HG02852 (cell line): ENCODE data around the gene TMED10.
"Not testable (repeated sequence)": the region's sequence is repeated elsewhere in the genome, so short reads cannot be mapped to it uniquely, and the experiment has no call there.

Experiments used
- ATAC-seq: cut with Tn5 transposase; IDR thresholded peaks from one replicate; pipeline ENCODE4 v1.9.1; 2021; ENCODE audit warnings: mild to moderate bottlenecking, moderate library complexity; ENCODE audit not compliant: unreplicated experiment

The TMED10 gene

DNA sequence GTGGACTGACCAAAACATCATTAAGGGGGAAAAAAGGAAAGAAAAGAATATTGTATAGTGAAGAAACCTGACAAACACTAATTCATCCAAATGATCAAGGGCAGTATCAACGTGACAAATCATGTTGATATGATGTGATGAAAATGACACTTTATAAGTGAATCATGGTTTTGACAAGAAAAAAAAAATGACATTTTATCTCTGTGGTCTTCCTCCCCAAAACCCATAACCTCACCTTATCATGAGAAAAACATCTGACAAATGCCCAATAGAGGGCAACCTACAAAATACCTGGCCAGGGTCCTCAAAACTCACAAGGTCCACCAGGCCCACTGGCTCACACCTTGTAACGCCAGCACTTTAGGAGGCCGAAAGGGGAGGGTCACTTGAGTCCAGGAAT is 13.8 kb downstream of the TMED10 start:
- no peak for ATAC-seq

DNA sequence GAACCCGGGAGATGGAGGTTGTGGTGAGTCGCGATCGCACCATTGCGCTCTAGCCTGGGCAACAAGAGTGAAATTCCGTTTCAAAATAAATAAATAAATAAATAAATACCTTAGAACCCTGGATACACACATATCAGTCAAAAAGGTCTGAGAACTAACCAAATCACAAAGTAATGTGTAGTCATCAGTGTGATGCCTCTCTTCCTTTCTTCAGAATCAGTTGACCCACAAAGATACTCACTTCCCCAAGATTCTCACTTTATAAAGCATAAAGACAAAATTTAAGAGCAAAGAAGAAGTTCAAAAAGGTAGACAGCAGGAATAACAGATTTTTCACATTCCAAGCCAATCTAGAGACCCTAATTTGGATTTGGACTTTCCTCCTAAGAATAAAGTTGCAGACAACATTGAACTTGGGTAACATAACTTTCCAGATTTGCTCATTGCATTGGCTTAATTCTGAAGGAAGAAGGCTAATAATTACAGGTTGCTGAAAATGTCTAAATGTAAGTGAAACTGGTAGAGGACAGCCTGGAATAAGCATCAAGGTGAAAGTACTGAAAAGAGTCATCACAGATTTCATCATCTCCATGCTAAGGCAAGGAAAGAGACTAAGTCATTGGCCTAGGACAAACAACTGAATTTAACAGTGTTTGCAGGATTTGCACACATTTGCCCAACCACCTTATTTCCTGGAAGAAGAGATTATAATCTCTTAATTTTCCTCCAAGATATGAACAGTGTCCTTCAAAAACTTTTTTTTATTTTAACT is 17.4 kb downstream of the TMED10 start:
- no peak for ATAC-seq

DNA sequence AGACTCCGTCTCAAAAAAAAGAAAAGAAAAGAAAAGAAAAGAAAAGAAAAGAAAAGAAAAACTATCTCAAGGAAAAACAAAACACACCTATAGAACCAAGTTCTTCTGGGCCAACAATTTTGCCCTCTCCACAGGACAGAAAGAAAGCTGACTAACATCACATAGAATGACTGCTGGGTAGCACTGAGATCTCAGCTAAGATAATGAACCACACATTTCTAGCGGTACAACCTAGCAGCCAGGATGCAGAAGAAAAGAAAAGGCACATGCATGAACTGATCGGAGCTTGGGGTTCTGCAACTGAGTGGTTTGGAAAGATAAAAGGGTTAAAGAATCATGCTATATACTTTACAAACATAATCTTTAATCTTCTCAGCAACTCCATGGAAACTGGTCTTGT is 19.5 kb downstream of the TMED10 start:
- ATAC-seq: no peak

DNA sequence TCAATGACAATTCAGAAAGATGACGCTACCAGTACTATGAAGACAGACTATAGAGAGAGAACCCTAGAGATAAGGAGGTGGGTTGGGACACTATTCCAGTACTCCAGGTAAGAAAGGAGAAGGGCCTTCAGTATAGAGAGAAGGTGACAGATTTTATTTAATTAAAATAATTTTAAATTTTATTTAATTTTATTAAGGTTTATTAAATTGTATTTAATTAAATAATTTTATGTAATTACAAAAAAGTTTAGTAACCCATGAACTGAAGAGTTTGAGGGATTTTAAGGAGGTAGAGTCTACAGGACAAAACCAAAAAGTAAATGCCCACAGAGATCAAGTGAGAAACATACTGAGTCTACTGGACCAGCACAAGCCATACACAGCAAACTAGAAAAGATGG is 20.3 kb downstream of the TMED10 start:
- ATAC-seq: no peak

DNA sequence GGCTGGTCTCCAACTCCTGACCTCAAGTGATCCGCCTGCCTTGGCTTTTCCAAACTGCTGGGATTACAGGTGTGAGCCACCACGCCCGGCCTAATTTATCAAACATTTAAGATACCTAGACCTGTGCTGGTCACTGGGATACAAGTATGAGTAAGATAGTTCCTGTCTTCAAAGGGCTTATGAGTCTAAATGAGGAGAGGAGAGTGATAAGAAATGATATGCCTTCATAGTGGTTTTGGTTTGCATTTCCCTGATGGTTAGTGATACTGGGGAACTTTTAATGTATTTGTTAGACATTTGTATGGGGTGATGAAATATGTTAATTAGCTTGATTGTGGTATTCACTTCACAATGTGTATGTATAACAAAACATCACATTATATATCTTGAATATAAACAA is 21.2 kb downstream of the TMED10 start:
- ATAC-seq: no peak

DNA sequence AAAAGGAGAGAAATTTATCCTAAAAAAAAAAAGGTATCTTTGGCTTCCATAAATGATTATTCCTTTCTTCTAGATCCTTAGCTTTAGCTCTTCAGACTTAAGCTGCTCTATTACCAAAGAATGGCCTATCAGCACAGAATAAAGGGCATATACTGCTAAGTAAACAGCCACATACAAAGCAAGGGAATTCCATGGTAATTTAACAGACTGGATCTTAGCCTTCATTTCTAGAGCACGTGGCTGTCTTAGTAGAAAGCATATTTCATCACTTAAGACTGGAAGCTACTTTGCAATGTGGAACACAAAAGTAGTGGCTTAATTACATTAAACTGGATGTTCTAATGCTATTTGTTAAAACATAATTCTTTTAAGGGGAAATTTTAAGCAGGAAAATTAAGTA is 23.1 kb downstream of the TMED10 start:
- ATAC-seq: no peak

DNA sequence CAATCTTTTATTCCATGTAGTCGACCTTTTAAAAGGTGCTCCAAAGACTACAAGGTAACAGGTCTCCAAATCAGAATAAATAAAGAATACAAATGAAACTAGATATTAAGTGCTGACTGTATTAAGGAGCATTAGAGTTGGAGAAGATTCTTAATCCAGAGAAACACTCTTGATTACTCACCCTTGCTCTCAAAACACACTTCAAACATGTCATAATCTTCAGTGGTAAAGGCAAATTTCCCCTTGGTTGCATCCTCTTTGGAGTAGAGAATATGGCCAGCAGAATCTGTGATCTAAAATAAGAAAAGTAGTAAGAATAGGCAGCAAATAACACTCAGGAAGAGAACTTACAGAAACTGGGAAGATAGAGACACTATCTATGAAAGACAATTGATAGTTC is 24.6 kb downstream of the TMED10 start:
- no peak for ATAC-seq

DNA sequence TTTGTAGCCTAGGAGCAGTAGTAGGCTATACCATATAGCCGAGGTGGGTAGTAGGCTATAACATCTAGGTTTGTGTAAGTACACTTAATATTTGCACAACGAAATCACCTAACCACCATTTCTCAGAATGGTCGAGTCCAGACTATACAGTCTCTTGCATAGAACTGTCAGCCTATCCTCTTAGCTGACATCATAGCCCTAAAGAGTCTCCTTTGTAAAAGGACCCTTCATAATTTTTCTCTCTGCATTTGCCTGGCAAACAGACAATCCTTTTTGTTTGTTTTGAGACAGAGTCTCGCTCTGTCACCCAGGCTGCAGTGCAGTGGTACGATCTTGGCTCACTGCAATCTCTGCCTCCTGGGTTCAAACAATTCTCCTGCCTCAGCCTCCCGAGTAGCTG is 25.8 kb downstream of the TMED10 start:
- not testable (repeated sequence) for ATAC-seq

DNA sequence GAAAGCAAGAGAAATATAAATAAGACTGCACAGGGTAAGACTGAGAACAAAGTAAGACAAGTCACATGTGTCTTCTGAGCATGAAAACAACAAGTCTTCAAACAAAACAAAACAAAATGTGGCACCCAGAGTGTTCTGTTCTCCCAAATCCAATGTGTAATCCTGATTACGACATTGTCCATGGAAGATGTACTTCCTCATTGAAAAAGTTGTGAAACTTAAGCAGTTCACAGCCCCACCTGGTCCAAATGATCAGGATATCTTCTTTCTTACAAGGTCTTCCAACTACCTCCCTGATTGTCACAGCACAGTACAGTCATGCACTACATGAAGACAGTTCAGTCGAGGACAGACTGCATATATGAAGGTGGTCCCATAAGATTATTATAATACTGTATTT is 26.3 kb downstream of the TMED10 start:
- no peak for ATAC-seq

DNA sequence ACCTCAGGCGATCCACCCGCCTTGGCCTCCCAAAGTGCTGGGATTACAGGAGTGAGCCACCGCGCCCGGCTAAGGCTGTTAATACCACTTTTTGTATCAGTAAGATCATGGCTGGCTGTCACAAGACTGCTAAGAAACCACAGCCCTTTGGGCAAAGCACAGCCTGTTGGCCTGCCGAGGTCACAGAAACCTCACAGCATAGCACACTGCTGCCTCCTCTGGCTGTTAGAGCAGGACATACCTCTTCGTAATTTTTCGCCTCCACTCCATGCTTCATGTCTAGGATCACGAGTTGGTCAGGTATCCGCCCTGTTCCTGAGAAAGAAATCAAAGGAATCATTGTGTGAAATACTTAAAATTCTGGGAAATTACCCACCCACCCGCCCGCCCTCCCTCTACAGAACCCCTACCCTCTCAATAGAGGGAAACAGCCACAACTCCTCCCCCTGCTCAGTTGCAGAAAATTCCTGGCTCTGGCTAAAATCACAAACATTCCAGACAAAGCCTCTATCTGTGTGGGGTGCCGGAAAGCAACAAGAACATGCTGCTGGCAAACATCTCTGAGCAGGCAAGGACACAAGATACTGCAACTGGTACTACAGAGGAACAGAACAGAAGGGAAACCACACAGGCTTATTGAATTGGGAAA is 28.9 kb downstream of the TMED10 start:
- no peak for ATAC-seq

DNA sequence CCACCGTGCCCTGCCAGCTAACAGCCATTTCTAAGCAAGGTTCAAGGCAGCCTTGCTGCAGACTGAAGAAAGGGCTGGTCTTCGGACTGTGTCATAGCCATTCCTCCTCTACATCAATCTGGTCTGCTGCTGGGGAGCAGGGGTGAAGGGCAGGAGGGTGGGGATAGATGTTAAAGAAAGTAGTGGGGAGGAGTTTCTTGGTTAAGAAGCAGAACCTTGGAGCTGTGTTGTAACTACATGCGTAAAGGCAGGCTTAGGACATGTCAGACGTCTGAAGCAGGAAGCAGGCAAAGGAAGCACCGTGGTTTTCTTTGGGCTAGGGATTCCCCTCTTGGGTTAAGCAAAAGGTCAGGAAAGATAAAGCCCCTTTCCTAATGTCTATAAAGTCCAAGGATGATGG is 31.5 kb downstream of the TMED10 start:
- ATAC-seq: no peak

DNA sequence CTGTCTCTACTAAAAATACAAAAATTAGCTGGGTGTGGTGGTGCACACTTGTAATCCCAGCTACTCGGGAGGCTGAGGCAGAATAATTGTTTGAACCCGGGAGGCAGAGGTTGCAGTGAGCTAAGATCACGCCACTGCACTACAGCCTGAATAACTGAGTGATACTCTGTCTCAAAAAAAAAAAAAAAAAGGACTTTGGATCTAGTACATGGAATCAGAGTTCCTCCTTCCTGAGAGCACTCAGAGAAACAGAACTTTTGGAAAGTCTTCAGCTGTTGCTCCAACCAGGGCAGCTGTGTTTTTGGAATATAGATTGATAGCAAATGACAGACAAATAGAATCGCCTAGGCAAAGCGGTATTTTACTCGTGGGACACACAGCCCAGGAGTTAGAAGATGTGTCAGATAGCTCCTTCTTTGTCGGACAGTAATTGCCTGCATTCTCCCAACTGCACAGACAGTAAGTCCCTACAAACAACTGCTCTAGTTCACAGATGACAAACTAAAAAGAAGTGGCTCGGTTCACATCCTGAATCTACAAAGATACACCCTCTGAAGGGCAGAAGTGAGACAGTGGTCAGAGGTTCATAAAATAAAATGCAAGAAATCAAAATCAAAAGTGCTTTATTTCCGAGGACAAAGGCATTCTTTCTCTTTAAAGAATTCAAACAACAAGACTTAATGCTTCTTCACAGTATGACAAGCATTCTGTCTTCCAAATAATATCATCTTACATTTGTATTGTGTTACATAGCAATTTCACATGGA is 32.5 kb downstream of the TMED10 start:
- ATAC-seq: no peak

DNA sequence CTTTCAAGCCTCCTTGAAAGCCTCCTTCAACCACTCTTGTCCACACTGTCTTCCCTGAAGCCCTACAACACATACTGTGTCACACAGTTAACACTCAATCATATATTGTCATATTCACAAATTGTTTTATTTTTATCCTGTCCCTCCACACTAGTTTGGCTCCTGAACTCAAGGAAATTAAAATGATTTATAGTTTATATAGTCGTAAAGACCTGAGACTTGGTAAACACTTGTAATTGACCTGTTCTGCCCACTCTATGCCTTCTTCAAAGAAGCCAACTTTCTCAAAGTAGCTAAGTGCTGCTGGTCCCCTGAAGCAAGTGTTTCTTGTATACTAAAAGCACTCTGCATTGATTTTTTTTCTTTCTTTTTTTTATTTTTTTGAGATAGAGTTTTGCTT is 33.9 kb downstream of the TMED10 start:
- no peak for ATAC-seq

DNA sequence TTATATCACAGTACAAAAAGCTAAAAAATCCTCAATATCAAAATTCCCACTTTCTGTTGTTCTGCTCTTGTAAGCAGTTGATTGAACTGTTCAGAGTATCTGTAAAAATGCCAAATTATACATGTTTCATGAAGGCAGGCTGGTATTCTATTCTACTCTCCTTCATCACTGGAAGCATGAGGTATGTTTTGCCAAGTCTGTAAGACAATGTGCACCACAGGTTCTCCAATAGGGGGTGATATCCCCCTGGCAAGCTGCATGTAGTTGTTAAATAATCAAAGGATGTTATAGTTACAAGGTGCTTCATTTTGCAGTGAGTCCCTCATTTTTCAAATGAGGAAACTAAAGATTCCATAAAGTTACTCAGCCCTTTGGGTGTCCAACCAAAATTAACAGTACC is 34.4 kb downstream of the TMED10 start:
- ATAC-seq: no peak

DNA sequence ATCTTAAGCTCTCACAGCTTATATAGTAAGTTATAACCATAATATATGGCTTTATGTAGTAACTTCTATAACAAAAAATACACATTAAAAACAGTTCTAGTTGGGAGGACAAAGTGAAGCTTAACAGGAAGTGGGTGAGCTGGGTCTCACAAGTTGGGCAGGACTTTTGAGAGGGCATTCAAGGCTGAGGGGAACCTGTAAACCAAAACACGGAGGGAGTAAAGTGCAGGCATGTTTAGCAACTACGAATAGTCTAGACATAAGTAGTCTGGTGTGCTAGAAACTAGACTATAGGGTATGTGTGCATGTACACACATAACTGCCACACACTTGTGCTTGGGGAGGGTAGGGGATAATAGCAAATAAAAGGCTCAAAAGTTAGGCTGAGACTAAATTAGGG is 35.4 kb downstream of the TMED10 start:
- no peak for ATAC-seq

DNA sequence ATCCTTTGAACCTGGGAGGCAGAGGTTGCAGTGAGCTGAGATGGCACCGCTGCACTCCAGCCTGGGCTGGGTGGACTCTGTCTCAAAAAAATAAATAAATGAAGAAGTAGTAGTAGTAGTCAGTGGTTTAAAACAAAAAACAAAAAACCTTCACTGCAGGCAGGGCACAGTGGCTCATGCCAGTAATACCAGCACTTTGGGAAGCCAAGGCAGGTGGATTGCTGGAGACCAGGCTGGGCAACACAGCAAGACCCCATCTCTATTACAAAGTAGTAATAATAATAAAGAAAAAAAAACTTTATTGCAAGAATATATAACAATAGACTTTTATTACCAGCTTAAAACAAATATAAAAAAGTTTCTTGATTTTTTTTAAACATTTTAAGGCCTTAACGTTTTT is 35.8 kb downstream of the TMED10 start:
- no peak for ATAC-seq

DNA sequence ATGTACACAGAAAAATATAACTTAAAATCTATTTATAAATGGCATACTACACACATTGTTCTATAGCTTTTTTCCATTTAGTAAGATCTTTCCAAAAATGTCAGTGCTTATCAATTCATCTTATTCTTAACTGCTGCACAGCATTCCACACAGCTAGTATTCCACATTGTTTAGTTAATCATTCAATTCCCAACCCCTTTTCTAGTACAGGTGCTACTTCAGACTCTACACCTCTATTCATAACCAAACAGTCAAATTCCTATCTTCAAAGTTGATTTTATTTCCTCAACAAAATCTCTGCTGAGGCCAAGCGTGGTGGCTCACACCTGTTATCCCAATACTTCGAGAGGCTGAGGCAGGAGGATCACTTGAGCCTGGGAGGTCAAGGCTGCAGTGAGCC is 37.2 kb downstream of the TMED10 start:
- no peak for ATAC-seq

DNA sequence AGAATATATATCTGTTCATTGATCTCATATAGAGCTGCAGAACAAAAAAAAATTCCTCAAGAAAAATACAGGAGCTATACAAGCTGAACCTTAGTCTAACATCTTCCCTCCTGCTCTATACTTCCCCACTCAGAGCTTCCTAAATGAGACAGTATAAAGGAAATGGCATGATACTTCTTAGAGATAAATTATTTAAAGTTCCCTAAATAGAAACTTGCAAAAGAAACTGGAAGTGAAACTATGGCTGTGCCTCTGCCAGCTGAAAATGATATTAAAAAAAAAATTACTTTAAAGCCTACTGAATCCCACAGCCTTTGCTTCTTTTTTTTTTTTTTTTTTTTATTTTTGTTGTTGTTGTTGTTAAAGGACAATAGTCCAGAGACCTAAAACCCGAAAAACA is 37.9 kb downstream of the TMED10 start:
- ATAC-seq: no peak

DNA sequence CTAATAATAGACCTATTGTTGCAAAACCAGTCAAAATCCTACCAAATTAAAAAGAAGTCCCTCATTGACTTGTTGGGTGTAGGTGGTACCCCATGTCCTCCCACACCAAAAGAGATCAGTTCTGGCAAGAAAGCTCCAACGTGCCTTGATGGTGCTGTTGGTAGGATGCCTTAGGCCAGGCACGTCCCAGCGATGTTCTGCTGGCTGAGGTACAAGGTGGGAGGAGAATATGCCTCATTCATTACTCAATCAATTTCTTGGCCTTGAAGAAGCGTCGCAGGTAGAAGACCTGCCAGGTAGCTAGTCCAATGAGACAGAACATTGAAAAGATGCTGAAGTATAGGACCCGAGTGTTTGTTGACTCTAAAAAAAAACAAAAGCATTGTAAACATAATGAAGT is 41.8 kb downstream of the TMED10 start:
- ATAC-seq: no peak

DNA sequence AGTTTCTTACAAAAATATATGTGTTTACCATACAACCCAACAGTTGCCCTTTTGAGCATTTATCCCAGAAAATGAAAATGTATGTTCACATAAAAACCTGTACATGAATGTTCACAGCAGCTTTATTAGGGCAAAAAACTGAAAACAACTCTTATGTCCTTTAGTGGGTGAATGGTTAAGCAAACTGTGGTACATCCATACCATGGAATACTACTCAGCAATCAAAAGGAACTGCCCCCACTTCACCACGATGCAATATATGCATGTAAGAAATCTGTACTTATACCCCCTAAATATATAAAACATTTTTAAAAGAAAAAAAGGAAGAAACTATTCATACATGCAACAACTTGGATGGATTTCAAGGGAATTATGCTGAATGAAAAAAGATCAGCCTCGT is 42.8 kb downstream of the TMED10 start:
- ATAC-seq: no peak

DNA sequence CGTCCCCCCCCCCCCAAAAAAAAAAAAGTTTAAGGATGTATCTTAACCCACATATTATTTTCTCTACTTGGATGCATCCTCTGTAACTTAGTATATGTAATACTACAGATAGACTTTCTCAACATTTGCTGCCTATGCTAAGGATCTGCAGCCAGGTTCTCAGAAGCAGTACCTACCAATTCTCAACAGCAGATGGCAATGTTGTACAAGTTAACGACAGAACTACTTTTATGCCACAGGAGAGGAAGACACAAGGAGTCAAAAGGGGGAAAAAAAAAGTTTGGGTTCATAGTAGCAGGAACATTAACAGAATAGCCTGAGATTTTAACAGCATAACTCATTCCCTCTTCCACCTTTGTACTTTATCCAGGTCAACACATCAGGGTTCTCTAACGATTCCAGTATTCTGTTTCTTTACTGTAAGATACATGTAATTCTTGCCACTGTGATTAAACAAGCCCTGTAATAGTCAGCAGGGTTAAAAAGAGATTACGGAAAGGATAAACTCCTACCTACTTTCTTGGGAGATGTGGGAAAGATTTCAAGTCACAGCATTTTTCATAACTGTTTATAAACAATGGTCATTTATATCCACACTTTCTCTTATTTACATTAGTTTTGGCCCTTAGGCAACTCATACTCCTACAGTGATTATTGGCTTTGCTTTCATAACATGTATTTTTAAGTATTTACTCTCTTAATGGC is 43.9 kb downstream of the TMED10 start:
- ATAC-seq: no peak
